NK-92 (cell line): ENCODE results near the gene IGLL5.

ENCODE experiments used
- DNase-seq: peaks from one replicate; lab custom pipeline; 2025; ENCODE audit not compliant: unreplicated experiment; lab: John Stamatoyannopoulos, UW

IGLL5 gene

DNA sequence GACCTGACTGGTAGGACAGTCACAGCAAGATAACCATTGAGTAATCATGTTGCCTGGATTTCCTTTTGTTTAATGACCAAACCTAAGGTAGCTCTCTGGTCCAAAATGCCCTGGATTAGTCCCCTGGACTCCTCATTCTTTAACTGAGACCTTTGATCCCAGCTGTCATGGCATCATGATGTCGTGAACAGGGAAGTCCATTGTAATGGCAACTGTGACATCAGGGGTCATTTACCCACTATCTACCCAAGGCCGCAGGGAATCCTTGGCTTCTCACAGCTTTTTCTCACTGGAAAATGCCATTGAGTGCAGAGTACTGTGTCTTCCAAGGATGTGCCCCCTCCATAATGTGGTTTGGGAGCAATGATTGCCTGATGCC, 29.1 kb upstream of the IGLL5 start:
- no peak for DNase-seq

DNA sequence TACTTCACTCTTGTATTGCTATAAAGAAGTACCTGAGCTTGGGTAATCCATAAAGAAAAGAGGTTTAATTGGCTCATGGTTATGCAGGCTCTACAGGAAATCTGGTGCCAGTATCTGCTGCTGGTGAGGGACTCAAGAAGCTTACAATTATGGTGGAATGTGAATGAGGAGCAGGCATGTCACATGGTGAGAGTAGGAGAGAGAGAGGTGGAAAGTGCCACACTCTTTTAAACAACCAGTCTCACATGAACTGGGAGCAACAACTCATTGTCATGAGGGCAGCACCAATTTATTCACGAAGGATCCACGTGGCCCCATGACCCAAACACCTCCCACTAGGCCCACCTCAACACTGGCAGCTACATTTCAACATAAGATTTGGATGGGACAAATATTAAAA, 24.6 kb upstream of the IGLL5 start:
- no peak for DNase-seq

DNA sequence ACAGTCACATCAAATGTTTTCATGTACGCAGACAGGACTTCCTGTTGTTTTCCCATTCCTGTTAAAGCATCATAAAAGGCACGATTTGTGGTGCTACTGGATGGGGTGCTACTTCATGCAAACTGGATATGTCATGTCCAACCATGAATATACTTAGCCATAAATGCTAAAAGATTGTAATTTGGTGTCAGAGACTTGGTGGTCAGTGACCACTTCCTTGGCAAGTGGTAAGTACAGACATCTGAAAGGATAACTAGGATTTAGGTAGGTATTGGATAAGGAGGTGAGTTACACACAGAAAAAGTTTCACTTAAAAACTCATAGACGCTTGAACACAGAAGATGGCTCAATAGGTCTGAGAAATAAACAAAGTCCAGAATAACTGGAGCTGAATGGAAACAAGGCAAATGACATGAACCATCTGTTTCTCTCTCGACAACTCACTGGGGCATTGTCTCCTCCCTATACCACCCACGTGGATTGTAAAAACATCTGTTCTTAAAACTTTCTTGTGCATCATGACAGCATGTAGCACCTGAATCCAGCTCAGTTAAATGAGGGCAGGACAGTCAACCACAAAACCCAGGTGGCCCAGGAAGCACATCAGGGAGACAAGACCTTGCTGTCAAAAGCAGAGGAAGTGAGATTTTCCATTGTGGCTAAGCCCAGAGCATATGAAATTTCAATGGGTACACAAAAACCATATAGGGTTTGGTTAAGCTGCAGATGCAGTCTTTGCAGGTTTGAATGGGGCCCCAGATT, 22.1 kb upstream of the IGLL5 start:
- no peak for DNase-seq

DNA sequence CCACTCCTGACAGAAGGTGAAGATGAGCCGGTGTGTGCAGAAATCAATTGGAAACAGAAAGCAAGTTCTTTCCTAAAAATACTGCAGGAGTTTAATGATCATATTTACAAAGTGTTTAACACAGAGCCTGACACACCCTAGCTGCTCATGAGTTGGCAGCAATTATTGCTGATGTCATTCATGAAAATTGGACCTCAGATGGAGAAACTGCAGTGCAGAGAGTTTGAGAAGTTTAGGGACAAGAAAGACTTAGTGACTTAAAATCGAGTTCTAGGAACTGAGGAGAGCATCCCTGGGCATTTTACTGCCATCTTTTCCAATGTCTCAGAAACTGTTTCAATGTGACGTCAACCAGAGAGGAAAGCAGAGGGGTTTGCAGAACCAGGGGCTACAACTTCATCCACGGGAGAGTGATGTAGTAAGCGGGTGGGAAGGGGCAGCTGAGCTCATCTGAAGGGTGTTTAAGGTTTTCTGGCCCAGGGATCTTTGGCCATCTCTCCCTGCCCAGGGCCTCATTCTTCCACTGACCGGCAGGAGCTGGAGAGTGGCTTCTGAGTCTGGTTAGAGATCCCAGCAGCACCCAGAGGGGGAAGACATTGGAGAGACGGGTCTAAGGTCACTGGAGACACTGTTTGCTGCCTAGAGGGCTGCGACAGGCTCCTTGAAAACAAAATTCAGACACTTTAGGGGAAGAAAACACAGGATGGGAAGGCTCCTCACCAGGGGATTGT, 21.1 kb upstream of the IGLL5 start:
- no peak for DNase-seq

DNA sequence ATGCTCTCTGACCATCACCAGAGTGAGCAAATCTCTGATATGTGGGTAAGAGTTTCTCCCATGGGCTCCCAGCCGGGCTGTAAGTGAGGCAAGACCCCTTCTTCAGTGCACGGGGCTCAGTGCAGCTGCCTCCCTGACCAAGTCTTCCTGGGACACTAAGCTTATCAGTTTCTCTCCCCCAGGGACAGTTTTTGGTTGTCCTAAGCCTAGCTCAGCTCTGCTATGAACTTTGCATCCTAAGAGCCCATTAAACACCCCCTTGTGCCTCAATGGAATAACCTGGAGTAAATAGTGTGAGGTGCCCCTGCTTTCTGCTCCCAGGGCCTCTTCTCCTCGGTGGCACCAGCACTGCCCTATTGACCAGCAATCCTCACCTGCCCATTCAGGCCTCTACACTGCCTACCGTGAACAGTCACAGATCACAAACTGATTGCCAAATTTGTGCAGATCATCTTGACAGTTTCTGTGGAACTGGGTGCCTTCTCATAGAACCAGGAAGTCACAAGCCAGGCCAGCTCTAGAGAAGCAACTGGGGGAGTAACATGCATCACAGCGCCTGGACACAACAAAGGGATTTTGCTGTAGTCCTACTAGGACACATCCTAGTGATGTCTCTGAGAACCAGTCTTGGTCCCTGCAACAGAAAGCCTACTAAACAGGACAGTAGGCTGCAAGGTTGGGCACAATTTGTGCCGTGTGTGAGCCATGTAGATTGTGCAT, 19.5 kb upstream of the IGLL5 start:
- no peak for DNase-seq

DNA sequence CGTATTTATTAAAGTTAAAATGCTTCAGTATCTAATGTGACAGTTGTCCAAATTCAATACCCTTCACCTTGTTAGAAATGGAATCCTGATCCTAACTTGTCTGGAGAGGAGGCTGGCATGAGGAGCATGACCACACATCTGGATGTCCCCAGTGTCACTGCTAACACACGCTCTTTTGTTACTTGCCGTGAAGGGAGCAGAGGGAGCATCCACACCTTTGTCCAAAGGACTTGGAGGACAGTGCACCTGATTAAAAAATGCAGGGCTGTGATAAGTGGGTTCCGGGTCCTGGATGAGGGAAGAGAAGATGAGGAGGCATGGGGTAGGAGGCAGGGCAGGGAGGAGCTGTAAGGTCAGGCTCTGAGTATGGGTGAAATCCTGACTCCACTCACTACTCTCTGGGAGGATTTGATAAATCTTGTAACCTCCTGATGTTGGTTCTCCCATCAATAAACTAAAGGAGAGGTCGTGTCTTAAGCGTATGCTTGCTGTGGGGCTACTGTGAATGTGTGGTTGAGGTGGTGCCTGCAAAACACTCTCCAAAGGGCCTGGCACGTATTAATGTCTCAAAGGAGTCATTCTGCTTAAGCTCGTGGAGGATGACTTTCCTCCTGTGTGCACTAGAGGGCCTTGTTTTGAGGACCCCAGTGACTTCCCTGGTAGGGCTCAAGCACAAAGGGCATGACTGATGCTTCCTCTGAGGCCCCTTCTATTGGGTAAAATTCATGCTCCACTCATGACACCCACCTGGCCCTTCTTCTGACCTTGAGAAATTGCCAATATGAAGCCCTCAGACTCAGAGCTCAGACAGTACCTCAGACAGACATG, 16.8 kb upstream of the IGLL5 start:
- no peak for DNase-seq

DNA sequence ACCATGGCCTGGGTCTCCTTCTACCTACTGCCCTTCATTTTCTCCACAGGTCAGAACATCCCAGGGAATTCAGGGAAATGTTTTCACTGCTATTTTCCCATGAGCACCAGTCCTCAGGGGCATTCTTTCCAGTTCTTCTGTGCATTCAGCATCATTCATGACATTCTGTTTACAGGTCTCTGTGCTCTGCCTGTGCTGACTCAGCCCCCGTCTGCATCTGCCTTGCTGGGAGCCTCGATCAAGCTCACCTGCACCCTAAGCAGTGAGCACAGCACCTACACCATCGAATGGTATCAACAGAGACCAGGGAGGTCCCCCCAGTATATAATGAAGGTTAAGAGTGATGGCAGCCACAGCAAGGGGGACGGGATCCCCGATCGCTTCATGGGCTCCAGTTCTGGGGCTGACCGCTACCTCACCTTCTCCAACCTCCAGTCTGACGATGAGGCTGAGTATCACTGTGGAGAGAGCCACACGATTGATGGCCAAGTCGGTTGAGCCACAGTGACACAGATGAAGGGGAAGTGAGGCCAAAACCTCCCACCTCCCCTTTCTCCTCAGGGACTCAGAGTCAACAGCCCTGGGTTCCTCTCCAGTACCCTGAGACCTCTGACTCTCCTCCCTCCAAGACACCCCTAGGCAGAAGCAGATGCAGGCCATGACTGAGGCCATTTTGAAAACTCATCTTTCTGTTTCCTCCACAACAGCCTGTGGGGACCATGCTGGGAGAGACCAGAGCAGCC, 15.9 kb upstream of the IGLL5 start:
- no peak for DNase-seq

DNA sequence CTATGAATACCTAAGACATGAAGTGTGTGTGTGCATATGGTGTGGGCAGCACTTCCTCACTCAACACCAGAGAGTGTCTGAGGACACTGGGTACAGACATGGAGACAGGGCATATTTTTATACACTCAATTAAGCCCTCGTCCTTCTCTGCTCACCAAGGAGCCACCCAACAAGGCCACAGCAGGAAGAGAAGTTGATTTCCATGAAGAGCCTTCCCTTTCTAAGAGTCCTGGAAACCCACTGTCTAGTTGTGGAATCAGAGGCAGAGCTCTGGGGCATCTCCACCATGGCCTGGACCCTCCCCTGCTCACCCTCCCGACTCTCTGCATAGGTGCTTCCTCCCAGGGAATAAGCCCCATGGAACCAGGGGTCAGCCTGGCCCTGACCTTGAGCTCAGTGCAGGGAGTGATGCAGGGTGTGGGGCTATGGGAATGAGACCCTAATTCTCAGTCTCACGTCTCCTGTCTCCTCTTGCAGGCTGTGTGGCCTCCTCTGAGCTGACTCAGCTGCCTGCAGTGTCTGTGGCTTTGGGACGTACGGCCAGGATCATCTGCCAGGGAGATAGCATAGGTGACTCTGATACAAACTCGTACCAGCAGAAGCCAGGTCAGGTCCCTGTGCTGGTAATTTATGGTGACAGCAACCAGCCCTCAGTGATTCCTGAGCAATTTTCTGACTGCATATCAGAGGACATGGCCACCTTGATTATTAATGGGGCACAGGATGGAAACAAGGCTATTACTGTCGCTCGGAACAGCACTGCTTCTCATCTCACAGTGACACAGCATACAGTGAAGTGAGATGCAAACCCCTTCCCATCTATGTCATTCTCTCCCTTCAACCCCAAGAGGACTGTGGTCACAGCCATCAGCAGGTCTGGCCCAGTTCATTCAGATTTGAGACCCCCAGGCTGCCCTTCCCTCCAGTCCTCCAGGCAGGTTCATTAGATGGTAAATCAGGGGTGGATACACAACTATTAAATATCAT, 14.6 kb upstream of the IGLL5 start:
- no peak for DNase-seq

DNA sequence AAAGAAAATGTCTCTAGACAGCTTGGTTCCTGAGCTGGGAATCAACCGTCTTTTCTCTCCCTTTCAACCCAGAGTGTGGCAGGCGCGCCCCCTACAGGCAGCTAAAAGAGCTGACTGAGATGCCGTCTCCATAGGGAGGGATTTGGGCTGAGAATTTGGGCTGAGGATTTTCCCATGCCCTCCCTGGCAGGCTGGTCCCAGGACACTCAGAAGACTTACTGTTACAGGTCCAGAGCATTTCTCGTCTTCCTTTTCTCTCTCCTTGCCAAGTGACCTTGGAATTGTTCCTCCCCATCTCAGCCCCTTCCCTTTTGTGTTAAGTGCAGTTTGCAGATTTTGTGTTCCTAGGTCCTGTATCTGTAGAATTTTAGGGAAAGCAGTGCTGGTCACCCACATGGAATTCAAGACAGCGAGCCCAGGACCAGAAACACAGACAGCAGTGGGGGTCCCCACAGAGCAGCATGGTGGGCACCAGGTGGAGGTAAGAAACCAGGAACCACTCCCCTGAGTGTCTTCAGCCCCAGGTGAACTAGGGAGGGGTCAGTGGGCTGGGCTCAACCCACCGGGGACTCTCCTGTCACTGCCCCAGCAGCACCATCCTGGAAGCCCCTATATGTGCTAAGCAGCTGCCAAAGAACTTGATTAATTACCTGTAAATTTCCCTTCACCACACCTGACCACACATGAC, 9.9 kb upstream of the IGLL5 start:
- no peak for DNase-seq

DNA sequence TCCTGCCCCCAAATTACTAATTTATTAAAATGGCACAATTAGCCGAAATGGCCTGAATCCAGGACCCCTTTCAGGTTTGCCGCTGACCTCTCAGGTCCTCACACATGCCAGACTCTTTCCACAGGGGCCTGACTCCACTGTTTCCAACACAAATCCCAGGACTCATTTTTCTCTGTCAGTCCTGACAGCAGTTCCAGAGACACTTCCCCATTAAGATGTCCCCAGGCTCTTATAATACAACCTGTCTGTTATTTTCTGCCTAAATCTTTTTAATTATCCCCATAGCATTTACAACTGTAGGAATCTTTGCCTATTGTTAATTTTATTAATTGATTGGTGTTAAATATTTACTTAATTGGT, 9.4 kb upstream of the IGLL5 start:
- no peak for DNase-seq

DNA sequence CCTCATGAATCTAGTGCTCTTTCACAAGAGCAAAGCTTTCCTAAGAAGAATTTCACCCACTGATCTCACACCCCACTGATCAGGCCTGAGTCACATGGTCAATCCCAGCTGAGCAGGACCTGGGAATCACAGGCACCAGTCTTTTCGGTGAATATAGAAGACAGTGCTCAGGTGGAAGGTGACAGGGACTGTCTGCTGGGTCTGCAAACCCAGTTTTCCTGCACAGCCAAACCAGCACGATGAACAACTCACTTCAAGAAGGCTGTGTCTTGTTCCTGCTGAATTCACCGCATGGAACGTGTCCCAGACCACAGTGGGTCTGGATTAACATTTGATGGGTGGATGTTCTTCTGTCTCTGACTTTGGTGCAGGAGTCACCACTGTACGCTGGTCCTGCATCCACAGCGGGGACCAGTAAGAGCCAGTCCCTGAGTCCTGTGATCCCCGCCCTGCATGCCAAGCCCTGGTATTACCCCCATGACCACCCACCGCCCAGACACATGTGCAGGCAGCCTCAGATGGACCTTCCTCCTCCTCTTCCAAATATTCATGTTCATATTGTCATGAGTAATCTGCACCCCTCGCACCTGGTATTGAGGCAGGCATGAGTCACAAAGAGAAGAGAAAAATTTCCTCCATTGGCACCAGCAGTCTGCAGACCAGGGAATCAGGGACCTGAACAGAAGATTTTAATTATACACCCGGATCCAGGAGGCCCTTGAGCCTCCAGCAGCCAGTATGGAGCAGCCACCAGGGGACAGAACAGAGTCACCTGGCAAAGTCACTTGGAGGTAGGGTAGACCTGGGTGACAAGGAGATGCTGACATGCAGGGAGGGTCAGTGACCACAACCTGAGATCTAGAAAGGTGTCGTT, 8.6 kb upstream of the IGLL5 start:
- no peak for DNase-seq

DNA sequence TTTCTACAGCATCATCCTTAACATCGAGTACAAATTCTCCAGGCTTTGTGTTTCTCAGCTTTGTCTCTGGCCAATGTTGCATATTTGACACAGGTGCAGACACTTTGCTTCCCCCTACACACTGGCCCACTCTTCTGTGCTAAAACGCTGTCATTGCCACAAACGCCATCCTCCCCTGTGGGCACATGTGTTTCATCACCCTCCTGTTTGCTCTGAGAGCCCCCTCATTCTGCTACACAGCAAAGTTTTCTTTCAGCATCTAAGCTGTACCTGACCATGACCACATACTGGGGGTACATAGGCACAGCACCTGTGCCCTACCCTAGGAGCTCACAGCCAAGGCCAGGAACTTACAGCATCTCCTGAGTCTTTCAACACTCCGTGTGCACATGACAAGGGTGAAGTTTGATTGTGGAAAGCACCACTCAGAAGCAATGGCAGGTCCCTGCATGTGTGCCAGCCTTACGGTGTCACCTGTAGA, 7.9 kb upstream of the IGLL5 start:
- DNase-seq, result no peak

DNA sequence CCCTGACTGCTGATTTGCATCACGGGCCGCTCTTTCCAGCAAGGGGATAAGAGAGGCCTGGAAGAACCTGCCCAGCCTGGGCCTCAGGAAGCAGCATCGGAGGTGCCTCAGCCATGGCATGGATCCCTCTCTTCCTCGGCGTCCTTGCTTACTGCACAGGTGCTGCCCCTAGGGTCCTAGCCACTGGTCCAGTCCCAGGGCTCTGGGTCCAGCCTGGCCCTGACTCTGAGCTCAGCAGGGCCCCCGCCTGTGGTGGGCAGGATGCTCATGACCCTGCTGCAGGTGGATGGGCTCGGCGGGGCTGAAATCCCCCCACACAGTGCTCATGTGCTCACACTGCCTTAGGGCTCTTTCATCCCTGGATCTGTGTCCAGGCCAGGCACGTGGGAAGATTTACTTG, 7.0 kb upstream of the IGLL5 start:
- no peak for DNase-seq

DNA sequence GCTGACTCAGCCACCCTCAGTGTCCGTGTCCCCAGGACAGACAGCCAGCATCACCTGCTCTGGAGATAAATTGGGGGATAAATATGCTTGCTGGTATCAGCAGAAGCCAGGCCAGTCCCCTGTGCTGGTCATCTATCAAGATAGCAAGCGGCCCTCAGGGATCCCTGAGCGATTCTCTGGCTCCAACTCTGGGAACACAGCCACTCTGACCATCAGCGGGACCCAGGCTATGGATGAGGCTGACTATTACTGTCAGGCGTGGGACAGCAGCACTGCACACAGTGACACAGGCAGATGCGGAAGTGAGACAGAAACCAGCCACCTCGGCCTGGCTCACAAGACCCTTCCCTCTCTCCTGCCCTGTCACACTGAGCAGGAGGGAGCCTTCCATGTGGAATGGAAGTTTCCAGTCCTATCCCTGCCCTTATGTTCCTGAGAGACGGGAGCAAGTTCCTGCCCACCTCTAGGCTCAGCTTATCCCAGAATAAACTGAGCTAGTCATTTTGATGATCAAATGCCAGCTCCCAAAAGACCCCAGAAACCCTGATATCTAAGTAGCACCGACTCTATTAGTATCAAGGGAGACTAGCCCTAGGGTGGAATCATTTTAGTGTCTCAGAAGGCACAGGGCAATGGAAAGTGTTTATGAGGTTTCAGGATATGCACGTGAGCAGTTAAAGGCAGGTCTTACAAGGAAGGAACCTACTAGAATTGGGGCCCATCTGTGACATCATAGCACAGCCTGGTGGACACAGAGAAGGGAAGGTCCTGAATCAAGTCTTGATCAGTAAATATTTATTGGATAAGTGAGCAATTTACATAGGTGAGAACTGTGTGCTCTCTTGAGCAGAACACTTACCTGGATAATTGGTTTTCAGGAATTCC, 6.3 kb upstream of the IGLL5 start:
- no peak for DNase-seq

DNA sequence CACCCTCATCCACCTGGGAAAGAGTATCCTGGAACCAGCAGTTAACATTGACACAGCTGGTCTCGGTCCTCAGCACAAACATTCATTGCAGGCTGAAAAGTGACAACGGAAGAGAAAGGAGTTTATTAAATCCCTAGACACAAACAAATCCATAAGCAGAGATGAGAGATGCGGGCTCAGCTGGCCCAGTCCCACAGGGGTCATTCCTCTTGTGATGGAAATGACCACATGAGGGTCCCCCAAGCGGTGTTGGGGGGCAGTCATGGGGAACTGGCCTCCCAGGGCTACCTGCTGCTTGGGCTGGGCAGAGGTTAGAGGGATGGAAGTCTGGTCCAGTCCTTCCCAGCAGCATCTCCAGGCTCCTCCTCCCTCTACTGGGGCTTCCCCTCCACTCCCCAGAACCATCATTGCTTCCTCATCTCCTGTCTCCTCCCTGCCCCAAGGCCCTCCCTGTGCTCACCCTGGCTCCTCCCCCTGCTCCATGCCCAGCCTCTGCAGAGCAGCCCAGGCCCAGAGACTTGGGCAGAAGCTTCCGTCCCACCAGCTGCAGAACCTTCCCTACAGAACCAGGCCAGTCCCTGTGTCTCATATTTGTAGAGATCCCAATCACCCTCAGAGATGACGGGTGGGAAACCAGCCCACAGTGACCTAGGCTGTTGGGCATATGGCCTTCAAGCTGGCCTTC, 5.4 kb upstream of the IGLL5 start:
- no peak for DNase-seq

DNA sequence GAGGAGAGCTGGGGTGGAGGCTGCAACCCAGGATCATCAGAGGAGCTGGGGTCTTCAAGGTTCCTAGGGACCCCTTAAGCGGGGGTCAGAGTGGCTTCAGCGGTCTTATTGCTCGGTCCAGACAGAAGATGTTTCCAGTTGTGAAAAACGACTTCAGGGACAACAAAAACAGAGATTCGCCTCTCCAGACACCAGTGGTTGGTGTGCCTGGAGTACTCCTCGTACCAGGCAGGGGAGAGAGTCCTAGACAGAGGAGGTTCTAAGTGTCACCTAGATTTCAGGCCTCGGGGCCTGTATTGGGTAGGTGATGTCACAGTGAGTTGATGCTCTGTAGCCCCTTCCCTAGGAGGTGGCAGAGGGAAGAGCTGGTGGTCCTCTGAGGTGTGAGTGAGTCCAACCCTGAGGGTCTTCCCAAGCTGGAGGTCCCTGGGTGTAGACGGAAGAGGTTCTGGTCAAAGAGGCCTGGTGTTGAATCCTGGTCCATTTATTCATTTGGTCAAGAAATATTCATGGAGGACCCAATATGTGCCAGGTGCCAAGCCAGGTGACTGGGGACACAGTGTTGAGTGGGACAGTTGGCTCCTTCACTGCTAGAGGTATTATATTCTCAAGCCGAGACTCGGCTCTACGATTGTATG, 4.4 kb upstream of the IGLL5 start:
- DNase-seq, result no peak
